ENCODE data around the gene ADAMTS18.
"Not testable (repeated sequence)": the region's sequence is repeated elsewhere in the genome, so short reads cannot be mapped to it uniquely, and the experiment has no call there.

Gene ADAMTS18

GRCh38 chr16:77324729-77325128 is 110.1 kb downstream of the ADAMTS18 start:
- no peak for DNase-seq

GRCh38 chr16:77323695-77324094 is 111.1 kb downstream of the ADAMTS18 start:
- DNase-seq, result no peak

GRCh38 chr16:77322757-77323156 is 112.1 kb downstream of the ADAMTS18 start:
- no peak for DNase-seq

GRCh38 chr16:77317059-77317458 is 117.8 kb downstream of the ADAMTS18 start:
- no peak for DNase-seq

- DNase-seq, result no peak
These were observed 124.0 kb downstream of the ADAMTS18 start for GRCh38 chr16:77310877-77311276.

GRCh38 chr16:77308163-77308561 is 126.7 kb downstream of the ADAMTS18 start:
- DNase-seq, result no peak

GRCh38 chr16:77307426-77308162 is 127.2 kb downstream of the ADAMTS18 start:
- DNase-seq, result no peak

- no peak for DNase-seq
These were observed 128.8 kb downstream of the ADAMTS18 start for GRCh38 chr16:77306075-77306474.

GRCh38 chr16:77304877-77305276 is 130.0 kb downstream of the ADAMTS18 start:
- no peak for DNase-seq

GRCh38 chr16:77304134-77304533 is 130.7 kb downstream of the ADAMTS18 start:
- DNase-seq, result no peak

- no peak for DNase-seq
These were observed 132.2 kb downstream of the ADAMTS18 start for GRCh38 chr16:77302674-77303073.

- DNase-seq, result no peak
These were observed 132.6 kb downstream of the ADAMTS18 start for GRCh38 chr16:77302249-77302648.

GRCh38 chr16:77300256-77300655 is 134.6 kb downstream of the ADAMTS18 start:
- no peak for DNase-seq

GRCh38 chr16:77299395-77299794 is 135.4 kb downstream of the ADAMTS18 start:
- no peak for DNase-seq

- no peak for DNase-seq
These were observed 136.1 kb downstream of the ADAMTS18 start for GRCh38 chr16:77298418-77299360.

- no peak for DNase-seq
These were observed 136.8 kb downstream of the ADAMTS18 start for GRCh38 chr16:77297996-77298395.

- DNase-seq, result no peak
These were observed 138.9 kb downstream of the ADAMTS18 start for GRCh38 chr16:77295896-77296295.

GRCh38 chr16:77290451-77291115 is 144.3 kb downstream of the ADAMTS18 start:
- DNase-seq, result no peak

GRCh38 chr16:77289331-77289809 is 145.5 kb downstream of the ADAMTS18 start:
- no peak for DNase-seq

GRCh38 chr16:77288222-77288621 is 146.6 kb downstream of the ADAMTS18 start:
- DNase-seq, result no peak

GRCh38 chr16:77285676-77286075 is 149.2 kb downstream of the ADAMTS18 start:
- no peak for DNase-seq

- DNase-seq, result no peak
These were observed 152.5 kb downstream of the ADAMTS18 start for GRCh38 chr16:77282345-77282744.

- DNase-seq, result not testable (repeated sequence)
These were observed 155.5 kb downstream of the ADAMTS18 start for GRCh38 chr16:77279316-77279715.
